ENCODE results near the gene SSR1.
"Not testable (repeated sequence)": the region's sequence is repeated elsewhere in the genome, so short reads cannot be mapped to it uniquely, and the experiment has no call there.

GRCh38 chr6:7347551-7347997 is 34.6 kb upstream of the SSR1 start:
- TF ChIP-seq, protein P1, sequence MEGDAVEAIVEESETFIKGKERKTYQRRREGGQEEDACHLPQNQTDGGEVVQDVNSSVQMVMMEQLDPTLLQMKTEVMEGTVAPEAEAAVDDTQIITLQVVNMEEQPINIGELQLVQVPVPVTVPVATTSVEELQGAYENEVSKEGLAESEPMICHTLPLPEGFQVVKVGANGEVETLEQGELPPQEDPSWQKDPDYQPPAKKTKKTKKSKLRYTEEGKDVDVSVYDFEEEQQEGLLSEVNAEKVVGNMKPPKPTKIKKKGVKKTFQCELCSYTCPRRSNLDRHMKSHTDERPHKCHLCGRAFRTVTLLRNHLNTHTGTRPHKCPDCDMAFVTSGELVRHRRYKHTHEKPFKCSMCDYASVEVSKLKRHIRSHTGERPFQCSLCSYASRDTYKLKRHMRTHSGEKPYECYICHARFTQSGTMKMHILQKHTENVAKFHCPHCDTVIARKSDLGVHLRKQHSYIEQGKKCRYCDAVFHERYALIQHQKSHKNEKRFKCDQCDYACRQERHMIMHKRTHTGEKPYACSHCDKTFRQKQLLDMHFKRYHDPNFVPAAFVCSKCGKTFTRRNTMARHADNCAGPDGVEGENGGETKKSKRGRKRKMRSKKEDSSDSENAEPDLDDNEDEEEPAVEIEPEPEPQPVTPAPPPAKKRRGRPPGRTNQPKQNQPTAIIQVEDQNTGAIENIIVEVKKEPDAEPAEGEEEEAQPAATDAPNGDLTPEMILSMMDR (conservative IDR thresholded peaks at IDR 0.05; ENCODE audit: low read length), result not testable (repeated sequence)
- TF ChIP-seq EZH2phosphoT487 (IDR thresholded peaks at IDR 0.05; ENCODE audit: borderline replicate concordance), result not testable (repeated sequence)

All from Loucy (cell line).